Fibroblast of lung (primary cell): ENCODE results near the gene NAV3.

Source experiments
- EZH2 ChIP-seq: IDR thresholded peaks from 2 replicates; pipeline ENCODE4 v1.5.1; 2012; ENCODE audit warnings: low read length, control low read depth, mild to moderate bottlenecking; ENCODE audit errors: missing control alignments
- TF ChIP-seq, protein P1 (sequence below), 2 donors: IDR thresholded peaks in 1 of 2; conservative IDR thresholded peaks in 1 of 2; 1 replicate in 1 of 2; 2 replicates in 1 of 2; pipeline ENCODE4 v1.5.1; 2011 to 2012; ENCODE audit warnings: low read length in 2 of 2, control low read depth in 1 of 2, inconsistent platforms in 1 of 2, low read depth in 1 of 2, mild to moderate bottlenecking in 1 of 2

GRCh38 chr12:77998236-77998786, 167.6 kb downstream of the NAV3 start:
- TF ChIP-seq, protein P1, sequence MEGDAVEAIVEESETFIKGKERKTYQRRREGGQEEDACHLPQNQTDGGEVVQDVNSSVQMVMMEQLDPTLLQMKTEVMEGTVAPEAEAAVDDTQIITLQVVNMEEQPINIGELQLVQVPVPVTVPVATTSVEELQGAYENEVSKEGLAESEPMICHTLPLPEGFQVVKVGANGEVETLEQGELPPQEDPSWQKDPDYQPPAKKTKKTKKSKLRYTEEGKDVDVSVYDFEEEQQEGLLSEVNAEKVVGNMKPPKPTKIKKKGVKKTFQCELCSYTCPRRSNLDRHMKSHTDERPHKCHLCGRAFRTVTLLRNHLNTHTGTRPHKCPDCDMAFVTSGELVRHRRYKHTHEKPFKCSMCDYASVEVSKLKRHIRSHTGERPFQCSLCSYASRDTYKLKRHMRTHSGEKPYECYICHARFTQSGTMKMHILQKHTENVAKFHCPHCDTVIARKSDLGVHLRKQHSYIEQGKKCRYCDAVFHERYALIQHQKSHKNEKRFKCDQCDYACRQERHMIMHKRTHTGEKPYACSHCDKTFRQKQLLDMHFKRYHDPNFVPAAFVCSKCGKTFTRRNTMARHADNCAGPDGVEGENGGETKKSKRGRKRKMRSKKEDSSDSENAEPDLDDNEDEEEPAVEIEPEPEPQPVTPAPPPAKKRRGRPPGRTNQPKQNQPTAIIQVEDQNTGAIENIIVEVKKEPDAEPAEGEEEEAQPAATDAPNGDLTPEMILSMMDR (conservative IDR thresholded peaks at IDR 0.05 in 1 of 2, IDR thresholded peaks at IDR 0.05 in 1 of 2; ENCODE audit: low read depth in 1 of 2, low read length in 2 of 2) = no peak
- no peak for TF ChIP-seq EZH2
